DMS 273 treated with DMSO at 0.1 percent for 48 hours (cell line): ENCODE data around the gene TTC22.

Experiments
- DNase-seq: peaks from one replicate; lab custom pipeline; 2025; lab: John Stamatoyannopoulos, UW

Gene TTC22

GRCh38 chr1:54751426-54751825 is 49.7 kb downstream of the TTC22 start:
- no peak for DNase-seq

- no peak for DNase-seq
Observed at GRCh38 chr1:54750596-54750995, 50.5 kb downstream of the TTC22 start.

- DNase-seq = no peak
Observed at GRCh38 chr1:54748094-54748835, 52.9 kb downstream of the TTC22 start.

GRCh38 chr1:54745864-54746263 is 55.3 kb downstream of the TTC22 start:
- no peak for DNase-seq

- DNase-seq = no peak
Observed at GRCh38 chr1:54745274-54745673, 55.8 kb downstream of the TTC22 start.

GRCh38 chr1:54744696-54745095 is 56.4 kb downstream of the TTC22 start:
- DNase-seq = no peak

DNA sequence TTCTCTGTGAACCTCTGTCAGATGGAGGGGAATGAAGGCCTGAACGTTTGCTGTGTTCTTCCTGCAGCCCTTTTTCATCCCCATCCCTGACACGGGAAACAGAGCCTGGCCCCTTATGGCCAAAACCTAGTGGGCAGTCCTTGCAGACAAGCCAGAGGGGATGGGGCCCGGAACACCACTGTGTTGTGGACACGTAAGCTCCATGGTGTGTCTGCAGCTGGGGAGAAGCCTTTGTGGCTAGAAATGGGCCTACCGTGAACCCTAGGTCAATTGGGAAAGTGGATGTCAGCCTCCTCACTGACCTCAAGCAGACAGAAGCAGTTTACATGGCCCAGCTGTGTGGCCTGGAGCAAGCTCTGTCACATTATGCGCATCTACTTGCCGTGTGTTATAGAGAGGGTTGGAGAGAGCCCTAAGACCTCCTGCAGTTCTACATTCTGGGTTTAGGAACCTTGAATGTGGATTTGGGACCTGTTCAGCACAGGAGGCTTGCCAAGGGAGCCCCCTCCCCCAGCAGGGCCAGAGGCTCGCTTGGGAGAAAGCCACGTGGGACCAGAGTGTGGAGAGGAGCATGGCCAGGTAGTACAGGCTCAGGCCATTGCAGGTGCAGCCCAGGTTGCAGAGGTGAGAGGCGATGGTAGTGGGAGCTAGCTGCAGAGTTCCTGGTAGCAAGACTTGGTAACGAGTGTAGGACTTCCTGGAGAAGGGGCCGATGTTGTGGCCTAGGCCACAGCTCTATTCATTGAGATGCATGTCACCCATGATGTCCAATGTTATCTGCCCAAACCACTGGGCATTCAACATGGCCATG is 57.5 kb downstream of the TTC22 start:
- DNase-seq = no peak

DNA sequence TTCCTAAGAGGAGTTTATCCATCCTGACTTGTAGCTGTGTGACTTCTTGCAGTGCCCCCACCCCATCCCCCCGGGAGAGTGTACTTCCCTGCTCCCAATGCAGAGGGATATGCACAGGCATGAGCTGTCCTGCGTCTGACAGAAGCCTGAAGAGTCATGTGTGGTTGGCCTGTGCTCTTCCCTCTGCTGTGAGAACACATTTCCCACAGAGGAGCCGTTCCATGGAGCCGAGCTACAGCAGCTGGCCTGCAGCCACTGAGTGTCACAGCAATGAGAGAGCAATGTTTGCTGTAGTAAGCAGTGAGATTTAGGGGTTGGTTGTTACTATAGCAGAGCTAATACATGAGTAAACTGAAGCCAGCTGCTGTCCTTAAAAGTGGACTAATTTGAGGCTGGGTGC is 58.8 kb downstream of the TTC22 start:
- no peak for DNase-seq

DNA sequence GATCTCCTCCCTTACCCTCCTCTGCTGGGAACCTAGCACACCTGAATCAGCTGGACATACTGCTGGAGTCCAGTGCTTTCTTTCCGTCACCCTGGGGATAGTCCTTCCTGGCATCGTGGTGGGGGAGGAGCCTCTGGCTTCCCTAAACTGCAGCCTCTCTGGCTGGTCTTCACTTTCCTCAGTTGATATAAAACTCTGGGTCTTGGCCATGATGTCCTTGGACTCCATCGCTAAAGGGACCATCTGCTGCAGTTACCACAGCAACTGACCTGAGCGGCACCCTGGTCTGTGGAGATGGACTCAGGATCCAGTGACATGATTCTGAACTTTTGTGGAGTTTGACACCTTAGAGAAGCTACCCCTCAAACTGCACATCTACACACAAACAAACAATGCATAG is 59.6 kb downstream of the TTC22 start:
- no peak for DNase-seq

DNA sequence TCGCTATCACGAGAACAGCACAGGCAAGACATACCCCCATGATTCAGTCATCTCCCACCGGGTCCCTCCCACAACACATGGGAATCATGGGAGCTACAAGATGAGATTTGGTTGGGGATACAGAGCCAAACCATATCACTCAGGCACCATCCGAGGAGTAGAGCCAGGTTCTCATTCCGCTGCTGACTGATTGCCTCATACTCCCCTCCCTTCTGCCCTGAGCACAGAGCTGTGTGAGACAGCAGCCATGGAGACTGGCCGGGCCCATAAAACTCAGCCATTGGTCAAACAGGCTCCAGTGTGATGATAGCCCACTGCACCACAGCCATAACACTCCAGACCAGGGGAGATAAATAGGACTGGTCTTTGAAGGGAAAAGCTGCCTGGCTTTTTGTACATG is 62.9 kb downstream of the TTC22 start:
- no peak for DNase-seq

DNA sequence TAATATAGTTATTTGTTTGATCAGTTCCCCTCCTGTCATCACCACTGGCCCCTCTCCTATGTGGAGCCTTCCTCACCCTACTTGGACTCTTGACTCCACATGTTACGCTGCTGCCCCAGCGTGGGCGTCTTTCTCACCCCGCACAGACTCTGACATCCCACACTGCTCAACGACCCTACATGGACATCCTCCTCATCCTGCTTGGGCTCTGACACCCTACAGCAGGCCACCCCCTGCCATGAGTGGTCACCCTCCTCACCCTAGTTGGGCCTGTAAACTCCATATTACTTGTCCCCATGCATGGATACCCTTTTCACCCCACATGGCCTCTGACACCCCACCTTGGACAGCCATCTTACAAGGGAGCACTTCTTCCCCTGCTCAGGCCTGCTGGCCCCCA is 64.4 kb downstream of the TTC22 start:
- no peak for DNase-seq
